ENCODE results near the gene AIG1. TPM values are rescaled to one million over a fixed set of nuclear protein-coding genes. Genes with fewer than 3 reads are reported as not detected.

The AIG1 gene
- total and polyA plus RNA-seq, 2 donors from 2014 or later, result 57.3 to 146 TPM

- no peak for TF ChIP-seq CTCF (IDR thresholded peaks at IDR 0.05; ENCODE audit: borderline replicate concordance, extremely low read depth, insufficient read depth)
- H3K27ac ChIP-seq (ENCODE audit: low read depth in 2 of 2, low read length in 2 of 2), result no peak overlapping the region
- no peaks in the 10 kb centered on the region for H3K4me1 ChIP-seq (ENCODE audit: control insufficient read depth in 2 of 3, insufficient read depth in 2 of 3, low read depth in 1 of 3, low read length in 3 of 3)
- no peak for FAIRE-seq
- H3K36me3 ChIP-seq (ENCODE audit: control insufficient read depth in 2 of 3, insufficient read depth in 3 of 3, low read length in 3 of 3), result no peaks in the 10 kb centered on the region
- no peak for DNase-seq
- no peaks in the 10 kb centered on the region for H3K27me3 ChIP-seq (ENCODE audit: control insufficient read depth, insufficient read depth, low read length)
- no peak overlapping the region for H3K9ac ChIP-seq (ENCODE audit: low read length in 3 of 3)
- H3K4me3 ChIP-seq (ENCODE audit: low read length in 3 of 3), result no peak overlapping the region
- H3K9me3 ChIP-seq (ENCODE audit: control insufficient read depth in 2 of 3, insufficient read depth in 1 of 3, low read length in 3 of 3), result no peaks in the 10 kb centered on the region
- intact Hi-C loops (cut with DNase I), result no loop called here
Observed at GRCh38 chr6:143264379-143264778, 203.7 kb downstream of the AIG1 start.

- H3K36me3 ChIP-seq (ENCODE audit: control insufficient read depth in 2 of 3, insufficient read depth in 3 of 3, low read length in 3 of 3), result no peaks in the 10 kb centered on the region
- no peak overlapping the region for H3K27ac ChIP-seq (ENCODE audit: low read depth in 2 of 2, low read length in 2 of 2)
- intact Hi-C loops (cut with DNase I), result no loop called here
- H3K9ac ChIP-seq (ENCODE audit: low read length in 3 of 3), result no peak overlapping the region
- H3K4me3 ChIP-seq (ENCODE audit: low read length in 3 of 3), result no peak overlapping the region
- FAIRE-seq (no peak), DNase-seq (no peak)
- H3K27me3 ChIP-seq (ENCODE audit: control insufficient read depth, insufficient read depth, low read length), result no peaks in the 10 kb centered on the region
- no peaks in the 10 kb centered on the region for H3K4me1 ChIP-seq (ENCODE audit: control insufficient read depth in 2 of 3, insufficient read depth in 2 of 3, low read depth in 1 of 3, low read length in 3 of 3)
- TF ChIP-seq CTCF (IDR thresholded peaks at IDR 0.05; ENCODE audit: borderline replicate concordance, extremely low read depth, insufficient read depth), result no peak
- H3K9me3 ChIP-seq (ENCODE audit: control insufficient read depth in 2 of 3, insufficient read depth in 1 of 3, low read length in 3 of 3), result no peaks in the 10 kb centered on the region
Observed at GRCh38 chr6:143264986-143265764, 204.5 kb downstream of the AIG1 start.

DNA sequence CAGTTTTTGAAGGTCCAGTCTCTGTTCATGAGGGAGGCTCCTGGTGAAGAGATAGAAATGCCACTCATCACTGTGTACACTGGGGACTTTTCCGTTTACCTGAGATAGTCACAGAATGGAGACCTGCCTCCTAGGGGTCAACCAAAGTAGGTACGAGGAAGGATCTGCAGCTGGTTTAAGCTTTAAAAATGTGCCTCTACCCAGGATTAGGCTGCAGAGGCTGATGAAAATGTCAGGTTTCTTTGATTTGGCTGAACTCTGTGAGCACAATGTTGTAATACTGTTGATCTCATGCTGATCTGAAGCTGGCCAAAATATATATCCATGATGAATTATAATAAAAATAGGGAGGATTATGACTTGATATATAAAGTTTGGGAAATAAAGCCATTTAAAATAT, 207.1 kb downstream of the AIG1 start:
- no peak for TF ChIP-seq CTCF (IDR thresholded peaks at IDR 0.05; ENCODE audit: borderline replicate concordance, extremely low read depth, insufficient read depth)

More for the DNA sequence above, 207.1 kb downstream of the AIG1 start:
- Histone ChIP-seq H3K9ac (ENCODE audit: low read length in 3 of 3) (no peak overlapping the region), H3K9me3 (ENCODE audit: control insufficient read depth in 2 of 3, insufficient read depth in 1 of 3, low read length in 3 of 3) (no peaks in the 10 kb centered on the region), H3K27ac (ENCODE audit: low read depth in 2 of 2, low read length in 2 of 2) (no peak overlapping the region), H3K36me3 (ENCODE audit: control insufficient read depth in 2 of 3, insufficient read depth in 3 of 3, low read length in 3 of 3) (no peaks in the 10 kb centered on the region), H3K4me1 (ENCODE audit: control insufficient read depth in 2 of 3, insufficient read depth in 2 of 3, low read depth in 1 of 3, low read length in 3 of 3) (no peaks in the 10 kb centered on the region), H3K27me3 (ENCODE audit: control insufficient read depth, insufficient read depth, low read length) (no peaks in the 10 kb centered on the region), H3K4me3 (ENCODE audit: low read length in 3 of 3) (no peak overlapping the region)
- DNase-seq (no peak), FAIRE-seq (no peak)
- intact Hi-C loops (cut with DNase I), result no loop called here
